LNCAP (cell line): ENCODE measurements around the gene FRZB.

ENCODE experiments used
- CTCF ChIP-seq: fragments of 450-650 bp; IDR thresholded peaks from 2 replicates; pipeline ENCODE4 v1.5.1; 2017; ENCODE audit warnings: mild to moderate bottlenecking

Gene FRZB

GRCh38 chr2:182910965-182911364, 44.5 kb upstream of the FRZB start:
- TF ChIP-seq CTCF, result no peak

GRCh38 chr2:182907081-182907830, 40.8 kb upstream of the FRZB start:
- TF ChIP-seq CTCF, result no peak

DNA sequence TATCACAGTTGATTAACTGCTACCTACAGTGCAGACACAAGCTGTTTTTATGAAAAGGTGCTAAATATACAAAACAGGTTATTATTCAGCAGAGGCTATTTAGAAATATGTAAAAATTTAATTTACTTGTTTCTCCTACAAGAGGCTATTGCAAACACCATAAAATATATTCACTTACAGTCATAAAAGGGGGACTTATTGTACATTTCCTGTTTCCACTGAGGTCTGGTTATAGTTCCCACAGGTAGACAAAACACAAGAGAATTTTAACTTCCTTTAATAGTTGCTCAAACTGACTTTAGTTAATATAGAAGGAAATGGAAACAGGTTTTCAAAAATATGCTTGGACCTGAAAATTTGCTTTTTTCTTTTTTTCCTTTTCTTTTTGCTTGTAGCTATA, 40.0 kb upstream of the FRZB start:
- TF ChIP-seq CTCF, result no peak

DNA sequence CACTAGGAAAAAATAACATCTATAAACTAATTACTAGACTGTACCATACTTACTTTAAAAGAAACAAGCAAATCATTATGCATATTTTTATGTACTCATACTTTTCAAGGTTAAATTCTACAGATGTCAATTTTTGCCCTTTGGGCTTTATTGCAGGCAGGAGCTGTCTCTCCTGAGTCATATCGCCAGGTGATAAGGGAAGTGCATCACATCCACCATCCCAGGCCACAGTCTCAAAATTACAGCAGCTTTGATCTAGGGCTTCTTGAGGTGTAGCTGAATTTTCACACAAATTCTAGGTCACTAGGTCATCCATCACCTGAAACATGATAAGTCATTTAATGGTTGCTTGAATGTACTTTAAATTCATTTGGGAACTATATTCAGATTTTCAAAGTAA, 38.4 kb upstream of the FRZB start:
- TF ChIP-seq CTCF, result no peak

- TF ChIP-seq CTCF, result no peak
Observed at GRCh38 chr2:182903566-182903965, 37.1 kb upstream of the FRZB start.

DNA sequence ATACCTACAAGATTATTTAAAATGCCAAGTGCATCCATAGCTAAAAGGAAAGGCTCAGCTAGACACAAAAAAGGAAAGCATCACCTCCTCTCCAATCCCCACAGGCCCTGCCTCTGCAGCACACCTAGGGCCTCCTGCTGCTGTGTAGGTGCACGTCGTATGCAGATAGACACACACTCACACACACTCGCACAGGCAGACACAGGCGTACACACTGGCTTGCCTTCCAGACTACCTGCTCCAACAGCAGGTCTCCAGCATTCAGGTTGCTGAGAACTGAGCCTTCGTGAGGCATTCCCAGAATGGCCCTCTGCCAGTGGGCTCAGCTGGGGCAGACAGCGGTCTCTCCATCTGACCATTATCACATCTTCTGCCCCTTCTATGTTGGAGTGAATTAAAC, 35.3 kb upstream of the FRZB start:
- no peak for TF ChIP-seq CTCF

DNA sequence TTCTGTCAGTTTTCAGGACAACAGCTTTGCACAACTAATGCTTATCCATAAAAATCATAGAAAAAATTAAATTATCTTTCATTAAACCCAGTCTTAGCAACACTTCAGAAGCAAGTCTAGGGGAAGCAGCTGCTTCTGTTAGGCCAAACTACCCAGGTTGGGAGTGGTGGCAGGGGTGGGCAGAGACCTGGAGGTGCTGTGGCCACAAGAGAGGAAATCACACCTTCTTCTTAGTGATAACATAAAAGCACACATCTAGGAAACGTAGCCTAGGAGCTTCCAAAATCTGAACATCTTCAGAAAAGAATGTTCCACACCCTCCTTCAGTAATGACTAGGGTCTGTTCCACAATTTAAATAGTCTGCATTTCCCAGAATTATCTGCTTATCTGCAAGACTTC, 32.3 kb upstream of the FRZB start:
- TF ChIP-seq CTCF, result no peak

DNA sequence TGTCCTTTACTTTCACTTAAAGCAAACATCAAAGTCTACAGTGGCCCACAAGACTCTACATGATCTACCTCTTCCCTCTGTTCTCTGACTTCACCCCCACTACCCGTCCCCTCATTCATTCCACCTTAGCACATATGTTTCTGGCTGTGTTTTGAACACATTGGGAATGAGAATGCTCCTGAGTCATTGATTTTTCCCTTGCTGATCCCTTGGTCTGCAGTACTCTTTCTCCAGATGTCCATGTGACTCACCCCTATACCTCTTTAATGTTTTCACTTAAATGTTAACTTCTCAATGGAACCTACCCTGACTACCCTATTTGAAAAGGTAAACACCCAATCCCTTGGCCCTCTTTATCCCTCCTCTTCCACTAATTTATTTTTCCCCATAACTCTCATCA, 30.7 kb upstream of the FRZB start:
- TF ChIP-seq CTCF, result no peak
